22Rv1 (cell line): Measurements from ENCODE around the gene ADH4.

Experiments used
- ZFX ChIP-seq: fragments of 450-650 bp; IDR thresholded peaks from 2 replicates; pipeline ENCODE4 v1.6.1; 2017; ENCODE audit warnings: antibody characterized with exemption, borderline replicate concordance
- TF ChIP-seq, protein P1 (sequence below): fragments of 450-650 bp; IDR thresholded peaks from 2 replicates; pipeline ENCODE4 v1.5.1; 2017; ENCODE audit warnings: mild to moderate bottlenecking

- TF ChIP-seq, protein P1, sequence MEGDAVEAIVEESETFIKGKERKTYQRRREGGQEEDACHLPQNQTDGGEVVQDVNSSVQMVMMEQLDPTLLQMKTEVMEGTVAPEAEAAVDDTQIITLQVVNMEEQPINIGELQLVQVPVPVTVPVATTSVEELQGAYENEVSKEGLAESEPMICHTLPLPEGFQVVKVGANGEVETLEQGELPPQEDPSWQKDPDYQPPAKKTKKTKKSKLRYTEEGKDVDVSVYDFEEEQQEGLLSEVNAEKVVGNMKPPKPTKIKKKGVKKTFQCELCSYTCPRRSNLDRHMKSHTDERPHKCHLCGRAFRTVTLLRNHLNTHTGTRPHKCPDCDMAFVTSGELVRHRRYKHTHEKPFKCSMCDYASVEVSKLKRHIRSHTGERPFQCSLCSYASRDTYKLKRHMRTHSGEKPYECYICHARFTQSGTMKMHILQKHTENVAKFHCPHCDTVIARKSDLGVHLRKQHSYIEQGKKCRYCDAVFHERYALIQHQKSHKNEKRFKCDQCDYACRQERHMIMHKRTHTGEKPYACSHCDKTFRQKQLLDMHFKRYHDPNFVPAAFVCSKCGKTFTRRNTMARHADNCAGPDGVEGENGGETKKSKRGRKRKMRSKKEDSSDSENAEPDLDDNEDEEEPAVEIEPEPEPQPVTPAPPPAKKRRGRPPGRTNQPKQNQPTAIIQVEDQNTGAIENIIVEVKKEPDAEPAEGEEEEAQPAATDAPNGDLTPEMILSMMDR: no peak
- TF ChIP-seq ZFX: no peak
Observed at GRCh38 chr4:99135541-99136162, 8.4 kb downstream of the ADH4 start.
